HEK293 (cell line): ENCODE data around the gene TSC2.

Experiments
- GLIS1 ChIP-seq: fragments of 450-650 bp; formaldehyde crosslinking; IDR thresholded peaks from 2 replicates; pipeline ENCODE4 v1.5.1; 2016; ENCODE audit warnings: missing biosample characterization, missing genetic modification characterization
- HOXA7 ChIP-seq: sonication (generic); formaldehyde crosslinking; IDR thresholded peaks from 2 replicates; pipeline ENCODE4 v1.8.1; 2022; ENCODE audit warnings: missing genetic modification reagents, borderline replicate concordance
- TCF7L2 ChIP-seq: IDR thresholded peaks from 2 replicates; pipeline ENCODE4 v1.6.1; 2011; ENCODE audit warnings: low read depth, mild to moderate bottlenecking, inconsistent platforms, low read length, moderate library complexity, borderline replicate concordance
- ZNF138 ChIP-seq: fragments of 450-650 bp; formaldehyde crosslinking; IDR thresholded peaks from 2 replicates; pipeline ENCODE4 v1.5.1; 2016; ENCODE audit warnings: missing biosample characterization, missing genetic modification characterization, borderline replicate concordance
- ZNF311 ChIP-seq: fragments of 450-650 bp; formaldehyde crosslinking; IDR thresholded peaks from 2 replicates; pipeline ENCODE4 v1.5.1; 2017; ENCODE audit warnings: missing biosample characterization, missing genetic modification characterization, borderline replicate concordance
- ZNF768 ChIP-seq: fragments of 450-650 bp; formaldehyde crosslinking; IDR thresholded peaks from 2 replicates; pipeline ENCODE4 v1.5.1; 2018; ENCODE audit warnings: missing biosample characterization, mild to moderate bottlenecking, missing genetic modification characterization

- TF ChIP-seq HOXA7 (CRISPR knock-in tag) (no peak), ZNF138 (tag by site-specific recombination) (no peak), ZNF311 (no peak), ZNF768 (no peak), TCF7L2 (no peak), GLIS1 (tag by site-specific recombination) (no peak)
Measured at GRCh38 chr16:2079991-2080390, 32.2 kb downstream of the TSC2 start.
